GM18951 (cell line): ENCODE measurements around the gene ELL3.
A peak's percentile ranks its signal among the peaks of the same experiment; 100 is the strongest.
"Not testable (repeated sequence)": the region's sequence is repeated elsewhere in the genome, so short reads cannot be mapped to it uniquely, and the experiment has no call there.

Source experiments
- POLR2A ChIP-seq: IDR thresholded peaks from 4 replicates; pipeline ENCODE4 v1.6.1; 2011; ENCODE audit warnings: mild to moderate bottlenecking; ENCODE audit not compliant: insufficient read length, insufficient read depth; ENCODE audit errors: extremely low read depth
- in situ Hi-C: fragments of 300-500 bp; cut with MboI; formaldehyde crosslinking; loops from one replicate; pipeline ENCODE4 v1.12.0; 2022; ENCODE audit warnings: low sequenced_read_pairs, mixed read lengths, inconsistent platforms; ENCODE audit not compliant: unreplicated experiment

ELL3 gene

GRCh38 chr15:43775411-43775965, 1.3 kb downstream of the ELL3 start:
- TF ChIP-seq POLR2A = no peak
- in situ Hi-C loops = no loop called here

GRCh38 chr15:43774062-43774461, 2.7 kb downstream of the ELL3 start:
- in situ Hi-C loops = no loop called here
- TF ChIP-seq POLR2A = no peak

GRCh38 chr15:43772624-43773023, 4.1 kb downstream of the ELL3 start:
- no peak for TF ChIP-seq POLR2A
- in situ Hi-C loops = no loop called here

- no peak for TF ChIP-seq POLR2A
- in situ Hi-C loops = no loop called here
These were observed 5.0 kb downstream of the ELL3 start for GRCh38 chr15:43771816-43772215.

- peak; percentile 23 for TF ChIP-seq POLR2A
- in situ Hi-C loops = no loop called here
These were observed 7.1 kb downstream of the ELL3 start for GRCh38 chr15:43769584-43770228.

GRCh38 chr15:43763819-43764446, 12.8 kb downstream of the ELL3 start:
- in situ Hi-C loops = no loop called here
- TF ChIP-seq POLR2A = no peak

- no peak for TF ChIP-seq POLR2A
- in situ Hi-C loops = no loop called here
These were observed 13.9 kb downstream of the ELL3 start for GRCh38 chr15:43762824-43763223.

GRCh38 chr15:43751885-43752284, 24.9 kb downstream of the ELL3 start:
- in situ Hi-C loops = no loop called here
- TF ChIP-seq POLR2A = no peak

- no peak for TF ChIP-seq POLR2A
- in situ Hi-C loops = no loop called here
These were observed 26.9 kb downstream of the ELL3 start for GRCh38 chr15:43749690-43750345.

- TF ChIP-seq POLR2A = no peak
- in situ Hi-C loops = no loop called here
These were observed 28.4 kb downstream of the ELL3 start for GRCh38 chr15:43748376-43748775.

GRCh38 chr15:43746903-43747309, 29.9 kb downstream of the ELL3 start:
- in situ Hi-C loops = not testable (repeated sequence)

GRCh38 chr15:43746245-43746902, 30.4 kb downstream of the ELL3 start, which contains the start of gene PDIA3:
Gene PDIA3, plus strand, starts transcription at chr15:43746438. Its CDS starts 102 bp downstream, at chr15:43746540.
- in situ Hi-C loops = not testable (repeated sequence)
- TF ChIP-seq POLR2A = peak; percentile 89

GRCh38 chr15:43735416-43735815, 41.4 kb downstream of the ELL3 start:
- TF ChIP-seq POLR2A = no peak
- in situ Hi-C loops = no loop called here

- in situ Hi-C loops = not testable (repeated sequence)
These were observed 48.6 kb downstream of the ELL3 start for GRCh38 chr15:43728053-43728725.

- in situ Hi-C loops = not testable (repeated sequence)
These were observed 50.5 kb downstream of the ELL3 start for GRCh38 chr15:43726306-43726705.
